SHP77 treated with DMSO at 0.1 percent for 48 hours (cell line): ENCODE measurements around the gene OBP2B.
"Not testable (repeated sequence)": the region's sequence is repeated elsewhere in the genome, so short reads cannot be mapped to it uniquely, and the experiment has no call there.

Source experiments
- DNase-seq: peaks from one replicate; lab custom pipeline; 2025; lab: John Stamatoyannopoulos, UW

OBP2B gene

GRCh38 chr9:133221177-133221809, 12.2 kb upstream of the OBP2B start:
- no peak for DNase-seq

- not testable (repeated sequence) for DNase-seq
Measured at GRCh38 chr9:133218049-133218975, 9.3 kb upstream of the OBP2B start.

- DNase-seq = not testable (repeated sequence)
Measured at GRCh38 chr9:133217333-133217988, 8.4 kb upstream of the OBP2B start.

GRCh38 chr9:133214276-133214675, 5.2 kb upstream of the OBP2B start:
- DNase-seq = not testable (repeated sequence)

- DNase-seq = no peak
Measured at GRCh38 chr9:133210609-133211008, 1.6 kb upstream of the OBP2B start.

- DNase-seq = no peak
Measured at GRCh38 chr9:133210202-133210532, 1.1 kb upstream of the OBP2B start.

GRCh38 chr9:133209327-133210201, 514 bp upstream of the OBP2B start:
- DNase-seq = not testable (repeated sequence)

- not testable (repeated sequence) for DNase-seq
Measured at GRCh38 chr9:133208171-133208879, 725 bp downstream of the OBP2B start.

GRCh38 chr9:133207540-133208170, 1.4 kb downstream of the OBP2B start:
- DNase-seq = no peak

- no peak for DNase-seq
Measured at GRCh38 chr9:133207021-133207531, 2.0 kb downstream of the OBP2B start.

- DNase-seq = no peak
Measured at GRCh38 chr9:133205996-133206931, 2.8 kb downstream of the OBP2B start.

GRCh38 chr9:133205481-133205887, 3.6 kb downstream of the OBP2B start:
- not testable (repeated sequence) for DNase-seq

GRCh38 chr9:133204993-133205336, 4.1 kb downstream of the OBP2B start:
- no peak for DNase-seq

GRCh38 chr9:133204335-133204992, 4.6 kb downstream of the OBP2B start:
- DNase-seq = no peak

- DNase-seq = no peak
Measured at GRCh38 chr9:133203506-133204075, 5.5 kb downstream of the OBP2B start.

- DNase-seq = no peak
Measured at GRCh38 chr9:133202688-133203453, 6.2 kb downstream of the OBP2B start.

GRCh38 chr9:133202145-133202513, 6.9 kb downstream of the OBP2B start:
- no peak for DNase-seq
